ENCODE data around the gene FTL.

GRCh38 chr19:48955308-48955958, 9.7 kb upstream of the FTL start:
- TF ChIP-seq CTCF (IDR thresholded peaks at IDR 0.05; ENCODE audit: poor library complexity) (no peak), EZH2phosphoT487 (IDR thresholded peaks at IDR 0.05; ENCODE audit: low read depth, severe bottlenecking, unreplicated experiment) (no peak), EZH2 (IDR thresholded peaks at IDR 0.05; ENCODE audit: borderline replicate concordance) (no peak)
